Activated CD8-positive, alpha-beta memory T cell treated with anti-CD3 and anti-CD28 coated beads for 48 hours (primary cell): ENCODE results near the gene HGFAC.

Source experiments
- DNase-seq, 3 experiments: peaks; one replicate each; pipeline ENCODE4 v3.0.0-alpha.2; 2020; ENCODE audit warnings: low read depth in 2 of 3, low spot score in 2 of 3

Gene HGFAC

DNA sequence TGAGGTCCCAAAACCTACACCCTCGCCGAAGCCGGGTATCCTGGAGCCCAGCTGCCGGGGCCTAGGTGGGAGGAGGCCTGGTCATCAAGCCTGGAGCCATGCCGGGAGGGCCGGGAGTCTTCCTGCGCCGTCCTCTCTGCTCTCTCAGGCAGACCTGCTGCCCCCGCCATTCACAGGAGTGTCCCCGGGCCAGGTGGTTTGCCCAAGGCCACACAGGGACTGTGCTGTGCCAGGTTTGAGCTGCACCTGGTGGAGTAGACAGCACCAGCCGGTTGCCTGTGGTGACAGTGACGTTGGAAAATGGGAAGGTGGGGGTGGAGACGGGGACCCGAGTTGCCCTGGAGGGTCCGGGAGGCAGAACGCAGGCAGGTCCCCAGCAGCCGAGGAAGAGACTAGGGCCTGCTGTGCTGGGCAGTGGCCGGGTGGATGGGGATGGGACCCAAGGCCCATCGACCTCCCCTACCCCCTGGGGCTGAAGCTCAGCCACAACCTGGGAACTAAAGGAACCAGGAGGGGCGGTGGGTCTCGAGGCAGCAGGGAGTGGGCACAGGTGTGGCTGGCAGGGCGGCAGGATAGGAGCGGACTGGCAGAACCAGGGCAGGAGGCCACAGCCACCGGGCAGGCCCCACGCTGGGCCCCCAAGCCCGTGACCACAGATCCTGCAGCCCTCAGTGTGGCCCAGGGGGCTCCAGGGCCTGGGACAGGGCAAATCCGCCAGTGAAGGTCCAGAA is 30.8 kb downstream of the HGFAC start:
- DNase-seq: no peak

DNA sequence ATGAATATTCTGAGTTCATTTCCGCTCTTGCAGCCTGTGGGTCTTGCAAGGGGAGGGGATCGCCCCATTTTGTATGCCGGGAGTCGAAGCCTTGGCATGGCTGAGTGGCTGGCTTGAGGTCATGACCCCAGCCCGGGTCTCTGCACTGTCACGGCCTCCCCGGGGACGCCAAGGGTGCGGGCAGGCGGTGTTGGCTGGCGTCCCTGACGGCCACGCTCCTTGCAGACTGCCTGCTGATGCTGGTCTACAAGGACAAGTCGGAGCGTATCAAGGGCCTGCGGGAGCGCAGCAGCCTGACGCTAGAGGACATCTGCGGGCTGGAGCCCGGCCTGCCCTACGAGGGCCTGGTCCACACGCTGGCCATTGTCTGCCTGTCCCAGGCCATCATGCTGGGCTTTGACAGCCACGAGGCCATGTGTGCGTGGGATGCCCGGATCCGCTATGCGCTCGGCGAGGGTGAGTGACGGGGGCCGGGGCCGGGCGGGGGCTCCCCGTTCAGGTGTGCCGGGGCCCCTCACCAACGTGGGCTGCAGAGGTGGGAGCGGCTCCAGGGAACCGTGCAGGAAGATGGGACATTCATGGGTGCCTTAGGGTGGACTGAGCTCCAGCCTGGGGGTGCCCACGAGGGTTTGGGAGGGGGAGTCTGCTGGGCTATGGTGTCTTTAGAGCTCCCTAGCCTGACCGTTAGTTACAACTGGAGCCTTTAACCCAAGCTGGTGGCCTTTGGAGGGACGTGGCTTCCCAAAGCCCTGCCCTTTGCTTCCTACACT is 31.6 kb downstream of the HGFAC start:
- DNase-seq: no peak

DNA sequence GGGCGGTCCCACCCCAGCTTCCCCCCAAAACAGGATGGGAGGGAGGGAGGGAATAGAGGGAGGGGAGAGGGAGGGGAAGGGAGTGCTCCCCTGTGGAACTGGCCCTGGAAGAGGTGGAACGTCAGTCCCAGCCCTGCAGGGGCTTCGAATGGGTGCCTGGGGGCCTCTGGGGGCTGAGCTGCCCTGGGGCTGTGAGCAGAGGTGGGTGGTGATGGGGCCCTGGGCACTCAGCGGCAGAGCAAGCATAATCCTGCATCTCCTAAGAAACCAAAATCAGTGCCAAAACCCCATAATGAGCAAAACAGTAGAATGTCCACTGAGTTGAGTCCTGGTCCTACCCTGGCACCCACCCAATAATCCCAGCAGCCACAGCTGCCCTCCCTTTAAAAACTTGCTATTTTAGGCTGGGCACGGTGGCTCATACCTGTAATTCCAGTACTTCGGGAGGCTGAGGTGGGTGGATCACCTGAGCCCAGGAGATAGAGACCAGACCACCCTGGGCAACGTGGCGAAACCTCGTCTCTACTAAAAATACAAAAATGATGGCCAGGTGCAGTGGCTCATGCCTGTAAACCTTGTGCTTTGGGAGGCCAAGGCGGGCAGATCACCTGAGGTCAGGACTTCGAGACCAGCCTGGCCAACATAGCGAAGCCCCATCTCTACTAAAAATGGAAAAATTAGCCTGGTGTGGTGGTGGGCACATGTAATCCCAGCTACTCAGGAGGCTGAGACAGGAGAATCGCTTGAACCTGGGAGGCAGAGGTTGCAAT is 32.4 kb downstream of the HGFAC start:
- no peak for DNase-seq

DNA sequence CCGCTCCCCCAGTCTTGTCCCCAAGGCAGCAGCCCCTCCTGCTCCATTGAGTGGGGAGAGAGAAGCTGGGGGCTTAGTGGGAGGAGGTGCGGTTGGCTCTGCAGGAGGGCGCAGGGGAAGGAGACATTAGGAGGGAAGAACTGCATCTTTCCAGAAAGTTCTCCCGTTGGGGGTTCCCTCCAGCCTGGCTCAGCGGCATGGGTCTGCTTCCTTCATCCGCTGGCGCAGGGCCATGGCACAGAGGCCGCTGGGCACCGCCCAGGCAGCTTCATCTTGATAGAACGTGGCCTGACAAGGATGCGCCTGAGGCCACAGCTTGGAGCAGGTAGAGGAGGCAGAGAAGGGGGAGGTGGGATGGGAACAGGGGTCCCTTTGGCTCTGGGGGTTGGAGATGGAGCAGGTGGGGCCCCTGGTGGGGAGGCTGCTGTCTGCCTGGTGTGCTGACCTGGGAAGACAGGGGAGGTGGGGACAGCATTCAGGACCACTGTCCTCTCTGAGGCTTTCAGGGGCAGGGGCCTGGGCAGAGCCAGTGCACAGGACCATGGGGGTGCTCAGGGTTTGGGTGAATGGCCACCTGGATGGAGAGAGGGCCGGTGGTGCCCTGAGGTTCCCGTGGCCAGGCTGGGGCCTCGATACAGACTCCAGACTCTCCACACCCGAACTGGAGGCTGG is 33.4 kb downstream of the HGFAC start:
- DNase-seq: no peak

DNA sequence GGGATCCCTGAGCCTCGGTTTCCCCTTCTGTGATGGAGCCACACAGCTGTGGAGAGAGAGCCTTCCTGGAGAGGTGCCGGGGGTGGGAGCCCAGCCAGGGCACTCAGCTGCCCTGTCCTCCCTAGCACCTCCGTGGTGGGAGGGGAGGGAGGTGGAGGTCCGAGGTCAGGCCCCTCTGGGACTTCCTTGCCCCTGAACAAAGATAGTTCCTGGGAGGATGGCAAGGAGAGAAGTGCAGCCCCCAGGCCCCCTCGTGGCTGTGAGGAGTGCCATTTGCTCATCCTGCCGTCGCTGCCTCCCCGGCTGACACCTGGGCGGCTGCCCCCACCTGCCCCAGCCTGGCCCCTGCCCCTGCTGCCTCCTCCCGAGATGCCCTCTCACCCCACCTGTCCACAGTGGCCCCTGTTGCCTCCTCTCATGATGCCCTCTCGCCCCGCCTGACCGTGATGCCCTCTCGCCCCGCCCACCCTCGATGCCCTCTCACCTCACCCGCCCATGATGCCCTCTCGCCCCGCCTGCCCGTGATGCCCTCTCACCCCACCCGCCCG is 34.0 kb downstream of the HGFAC start:
- no peak for DNase-seq

DNA sequence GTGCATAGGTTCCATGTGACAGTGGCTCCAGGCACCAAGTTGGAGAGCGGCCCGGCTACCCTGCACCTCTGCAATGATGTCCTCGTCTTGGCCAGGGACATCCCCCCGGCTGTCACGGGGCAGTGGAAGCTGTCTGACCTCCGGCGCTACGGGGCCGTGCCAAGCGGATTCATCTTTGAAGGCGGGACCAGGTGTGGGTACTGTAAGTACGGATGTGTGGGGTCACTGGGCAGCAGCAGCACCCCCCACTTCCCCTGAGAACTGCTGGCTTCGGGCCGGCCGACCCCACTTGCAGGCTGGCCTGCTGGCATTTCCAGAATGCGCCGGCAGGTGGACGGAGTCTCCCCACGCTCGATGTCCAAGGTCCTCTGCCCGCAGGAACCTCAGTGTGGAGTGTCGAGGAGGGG is 34.6 kb downstream of the HGFAC start:
- DNase-seq: no peak

DNA sequence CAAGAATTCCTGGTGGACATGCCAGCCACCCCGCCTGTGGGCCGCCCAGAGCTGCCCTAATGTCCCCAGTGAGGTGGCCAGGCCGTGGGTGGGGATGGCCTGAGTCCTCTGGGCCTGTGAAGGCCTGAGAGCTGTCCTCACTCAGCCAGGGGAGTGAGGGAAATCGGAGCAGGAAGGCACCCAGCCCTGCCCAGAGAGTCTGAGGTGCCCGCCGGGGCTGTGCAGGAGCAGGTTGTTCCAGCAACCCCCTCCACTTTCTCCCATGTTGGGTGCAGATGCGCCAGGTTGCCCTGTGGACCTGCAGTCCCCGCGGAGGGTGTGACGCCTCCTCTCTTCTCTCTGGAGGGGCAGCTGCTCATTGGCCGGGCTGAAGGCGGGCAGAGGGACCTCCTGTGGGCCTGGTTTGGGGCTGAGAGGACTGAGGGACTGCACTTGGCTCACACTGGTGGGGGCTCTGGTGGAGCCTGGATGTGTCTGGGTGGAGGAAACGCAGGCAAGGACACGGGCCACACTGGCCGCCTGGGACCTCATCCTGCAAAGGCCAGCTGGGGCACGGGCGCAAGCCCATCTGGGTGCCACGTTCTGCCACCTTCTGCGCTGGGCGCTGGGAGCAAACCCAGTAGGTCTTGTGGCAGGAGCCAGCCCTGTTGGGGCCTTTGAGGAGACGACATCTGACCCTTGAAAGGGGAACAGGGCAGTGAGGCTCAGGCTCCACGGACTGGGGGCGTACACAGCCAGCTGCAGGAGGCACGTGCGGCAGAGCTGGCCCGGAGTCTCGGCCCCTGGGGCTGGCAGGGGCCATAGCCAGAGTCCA is 35.4 kb downstream of the HGFAC start:
- DNase-seq: no peak

DNA sequence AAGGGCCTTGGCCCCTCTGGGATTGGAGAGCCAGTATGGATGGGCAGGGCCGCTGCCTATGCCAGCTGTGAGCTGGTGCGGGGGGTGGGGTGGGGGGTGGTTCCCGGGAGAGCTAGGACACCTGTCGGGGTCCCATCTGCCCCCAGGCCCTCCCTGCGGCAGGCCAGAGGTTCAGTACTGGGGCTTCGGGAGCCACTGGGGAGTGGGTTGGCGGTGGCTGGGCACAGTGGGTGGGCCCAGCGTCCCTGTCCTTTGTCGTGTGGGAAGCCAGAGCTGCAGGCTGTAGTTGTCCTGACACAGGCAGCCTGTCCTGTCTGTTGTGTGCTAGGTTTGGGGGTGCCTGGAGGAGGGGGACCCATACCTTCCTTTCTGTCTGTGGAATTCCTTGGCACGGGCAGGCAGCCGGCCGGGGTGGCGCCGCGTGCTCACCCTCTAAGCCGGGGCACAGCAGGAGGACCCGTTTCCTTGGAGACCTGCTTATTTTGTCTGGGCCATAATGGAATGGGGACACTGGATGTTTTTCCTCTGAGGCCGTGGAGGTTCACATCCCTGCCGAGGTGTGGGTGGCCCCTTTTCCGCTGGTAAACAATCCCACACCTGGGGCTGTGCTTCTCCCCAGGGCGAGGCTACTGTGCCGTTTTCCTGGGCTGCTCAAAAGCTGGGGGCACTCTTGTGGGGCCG is 36.1 kb downstream of the HGFAC start:
- no peak for DNase-seq

DNA sequence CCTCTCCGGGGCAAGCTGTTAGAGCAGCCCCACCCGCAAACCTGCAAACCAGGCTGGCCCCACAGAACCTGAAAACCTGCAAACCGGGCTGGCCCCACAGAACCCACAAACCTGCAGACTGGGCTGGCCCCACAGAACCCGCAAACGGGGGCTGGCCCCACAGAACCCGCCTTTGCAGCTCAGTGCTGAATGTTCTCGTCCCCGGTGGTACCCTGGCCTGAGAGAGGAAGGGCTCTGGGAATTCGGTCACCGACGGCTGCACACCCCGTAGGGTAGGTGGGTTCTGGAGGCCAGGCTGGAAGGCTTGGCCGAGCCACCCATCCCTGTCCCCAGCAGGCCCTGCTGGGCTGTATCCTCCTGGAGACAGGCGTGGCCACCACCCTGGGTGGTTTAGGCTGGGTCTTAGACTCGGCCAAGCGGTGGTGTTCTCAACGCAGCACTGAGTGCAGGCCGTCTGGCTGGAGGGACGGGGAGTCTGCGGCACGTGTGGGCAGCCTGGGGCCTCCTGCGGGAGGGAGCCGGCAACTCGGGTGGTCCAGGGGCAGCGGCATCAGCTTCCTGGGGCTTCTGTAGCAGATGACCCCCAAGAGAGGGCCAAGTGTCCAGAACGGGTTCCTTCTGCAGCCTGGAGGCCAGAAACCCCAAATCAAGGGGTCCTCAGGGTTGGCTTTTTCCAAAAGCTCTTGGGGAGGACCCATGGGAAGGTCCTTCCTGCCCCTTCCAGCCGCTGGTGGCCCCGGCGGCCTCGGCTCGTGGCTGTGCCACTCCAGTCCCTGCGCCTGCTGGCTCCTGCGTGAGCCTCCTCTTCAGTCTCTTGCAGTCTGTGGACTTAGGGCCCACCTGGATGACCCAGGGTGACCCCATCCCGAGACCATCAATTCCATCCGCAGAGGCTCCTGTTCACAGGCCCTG is 36.9 kb downstream of the HGFAC start:
- no peak for DNase-seq

DNA sequence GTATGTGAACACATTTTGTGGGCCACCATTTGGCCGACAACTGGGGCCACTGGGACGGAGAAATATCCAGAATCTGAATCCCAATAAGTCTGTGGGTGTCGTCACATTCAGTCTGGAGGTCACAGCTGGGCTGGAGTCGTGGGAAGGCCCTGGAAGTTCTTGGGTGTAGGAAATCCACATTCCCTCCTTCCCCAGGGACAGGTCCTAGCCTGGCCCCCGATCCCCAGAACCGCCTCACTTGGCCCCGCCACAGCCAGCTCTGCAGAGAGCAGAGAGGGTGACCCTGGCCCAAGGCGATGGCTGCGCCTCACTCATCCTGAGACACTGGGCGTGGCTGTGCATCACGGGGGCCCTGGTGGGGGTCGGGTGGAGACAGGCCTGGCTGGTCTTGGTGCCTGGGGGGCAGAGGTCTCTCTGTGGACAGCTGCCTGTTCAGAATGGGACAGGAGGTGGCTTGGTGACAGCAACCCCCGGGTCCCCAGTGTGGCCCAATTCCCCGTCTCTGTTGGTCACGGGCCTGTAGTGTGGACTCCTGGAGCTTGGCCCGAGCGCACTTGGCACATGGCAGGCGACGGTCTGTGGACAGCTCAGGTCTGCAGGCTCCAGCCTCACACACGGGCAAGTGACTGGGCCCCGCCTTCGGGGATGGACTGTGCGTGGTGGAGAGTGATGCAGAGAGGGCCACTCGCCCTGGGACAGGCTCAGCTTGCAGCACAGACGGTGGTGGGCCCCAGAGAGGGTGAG is 37.8 kb downstream of the HGFAC start:
- no peak for DNase-seq

DNA sequence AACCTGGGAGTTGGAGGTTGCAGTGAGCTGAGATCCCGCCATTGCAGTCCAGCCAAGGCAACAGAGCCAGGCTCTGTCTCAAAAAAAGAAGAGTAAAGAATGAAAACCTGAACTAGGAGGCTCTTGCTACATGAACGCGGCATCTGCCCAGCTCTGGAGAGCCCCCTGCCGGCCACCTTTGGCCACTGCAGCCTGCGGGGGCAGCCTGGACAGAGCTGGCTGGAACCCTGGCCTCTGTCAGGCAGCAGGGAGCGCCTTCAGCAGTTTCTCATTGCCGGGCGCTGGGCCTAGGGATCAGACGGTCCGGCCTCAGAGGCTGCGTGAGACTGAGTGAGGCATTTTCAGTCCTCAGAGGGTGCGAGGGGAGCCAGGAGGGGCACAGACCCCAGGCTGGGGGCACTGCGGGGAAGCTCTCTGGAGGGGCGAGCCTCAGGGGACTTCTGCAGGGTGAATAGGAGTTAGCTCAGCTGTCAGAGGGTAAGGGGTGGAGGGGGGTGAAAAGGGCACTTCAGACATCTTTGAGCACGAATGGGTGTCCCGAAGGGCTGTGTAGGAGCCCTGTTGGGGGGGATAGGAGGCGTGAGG is 38.9 kb downstream of the HGFAC start:
- peak; percentile 53 to 80 (median 67) for DNase-seq

DNA sequence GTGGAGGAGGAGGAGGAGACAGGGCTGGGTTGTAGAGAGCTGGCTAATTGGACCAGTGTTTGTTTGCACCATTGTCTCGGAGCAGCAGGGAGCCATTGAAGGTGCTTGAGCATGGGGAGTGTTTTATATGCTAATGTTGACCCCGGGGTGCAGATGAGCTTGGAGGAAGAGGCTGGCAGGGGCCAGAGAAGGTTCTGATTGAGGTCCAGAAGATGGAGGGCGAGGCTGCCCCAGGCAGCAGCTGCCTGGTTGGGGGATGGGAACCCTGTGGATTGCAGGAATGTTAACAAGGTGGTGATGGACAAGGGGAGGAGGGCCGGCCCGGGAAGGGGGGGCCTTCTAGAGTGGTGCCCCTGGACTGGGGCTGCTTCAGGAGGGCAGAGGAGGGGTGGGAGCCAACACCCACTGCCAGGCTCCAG is 39.4 kb downstream of the HGFAC start:
- DNase-seq: no peak

DNA sequence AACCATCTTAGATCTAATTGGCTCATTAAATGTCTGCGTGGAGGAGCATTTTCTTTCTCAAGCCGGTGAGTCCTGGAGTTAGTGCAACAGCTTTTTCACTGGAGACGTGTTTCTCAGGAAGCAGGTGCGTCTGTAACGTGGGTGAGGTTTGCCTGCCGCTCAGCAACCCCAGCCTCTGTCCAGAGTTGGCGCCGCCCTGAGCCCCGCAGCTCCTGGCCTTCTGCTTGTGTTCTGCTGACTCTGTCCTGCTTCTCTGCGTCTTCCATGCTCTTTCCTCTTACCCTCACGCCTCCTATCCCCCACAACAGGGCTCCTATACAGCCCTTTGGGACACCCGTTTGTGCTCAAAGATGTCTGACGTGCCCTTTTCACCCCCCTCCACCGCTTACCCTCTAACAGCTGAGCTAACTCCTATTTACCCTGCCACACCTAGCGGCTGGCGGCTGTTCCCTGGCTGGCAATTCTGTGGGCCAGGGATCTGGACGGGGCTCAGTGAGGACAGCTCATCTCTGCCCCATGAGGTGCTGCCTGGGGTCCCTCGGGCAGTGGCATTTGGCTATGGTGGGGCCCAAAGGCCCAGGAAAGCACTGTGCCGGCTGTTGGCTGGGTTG is 40.1 kb downstream of the HGFAC start:
- no peak for DNase-seq

DNA sequence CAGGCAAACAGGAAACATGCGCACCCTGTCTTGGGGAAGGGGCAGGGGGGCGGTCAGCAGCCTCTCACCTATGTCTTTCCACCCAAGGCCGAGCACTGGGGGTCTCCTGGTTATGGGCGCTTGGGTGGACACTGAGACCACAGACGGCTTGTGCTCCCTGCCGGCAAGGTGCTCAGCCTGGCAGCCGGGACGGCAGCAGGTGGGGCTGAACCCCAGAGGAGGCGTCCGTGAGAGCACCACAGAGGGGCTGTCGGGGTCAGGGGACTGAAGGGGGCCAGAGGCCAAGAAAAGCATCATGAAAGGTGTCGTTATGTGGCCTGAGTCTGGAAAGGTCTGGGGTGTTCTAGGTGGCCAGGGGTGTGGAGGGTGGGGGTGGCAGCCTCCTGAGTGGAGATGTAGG is 40.9 kb downstream of the HGFAC start:
- DNase-seq: no peak

DNA sequence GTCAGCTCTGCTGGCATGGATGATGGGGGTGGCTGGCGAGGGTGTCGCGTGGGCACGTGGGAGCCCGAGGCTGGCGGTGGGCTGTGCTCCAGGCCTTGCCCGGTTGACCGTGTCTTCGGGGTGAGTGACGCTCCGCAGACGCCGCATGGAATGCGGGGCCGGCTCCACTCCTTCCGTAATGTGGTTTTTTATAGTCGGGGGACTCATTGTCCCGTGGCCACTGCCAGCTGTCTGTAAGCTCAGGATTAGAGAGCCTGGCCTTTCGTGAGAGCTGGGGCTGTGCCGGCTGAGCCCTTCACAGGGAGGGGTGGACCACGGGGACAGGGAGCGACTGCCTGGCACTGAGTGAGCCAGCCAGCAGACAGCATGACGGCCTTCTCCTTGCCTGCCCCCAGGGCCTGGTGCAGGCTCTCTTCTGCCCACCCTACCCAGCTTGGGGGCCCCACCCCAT is 41.7 kb downstream of the HGFAC start:
- DNase-seq: no peak

DNA sequence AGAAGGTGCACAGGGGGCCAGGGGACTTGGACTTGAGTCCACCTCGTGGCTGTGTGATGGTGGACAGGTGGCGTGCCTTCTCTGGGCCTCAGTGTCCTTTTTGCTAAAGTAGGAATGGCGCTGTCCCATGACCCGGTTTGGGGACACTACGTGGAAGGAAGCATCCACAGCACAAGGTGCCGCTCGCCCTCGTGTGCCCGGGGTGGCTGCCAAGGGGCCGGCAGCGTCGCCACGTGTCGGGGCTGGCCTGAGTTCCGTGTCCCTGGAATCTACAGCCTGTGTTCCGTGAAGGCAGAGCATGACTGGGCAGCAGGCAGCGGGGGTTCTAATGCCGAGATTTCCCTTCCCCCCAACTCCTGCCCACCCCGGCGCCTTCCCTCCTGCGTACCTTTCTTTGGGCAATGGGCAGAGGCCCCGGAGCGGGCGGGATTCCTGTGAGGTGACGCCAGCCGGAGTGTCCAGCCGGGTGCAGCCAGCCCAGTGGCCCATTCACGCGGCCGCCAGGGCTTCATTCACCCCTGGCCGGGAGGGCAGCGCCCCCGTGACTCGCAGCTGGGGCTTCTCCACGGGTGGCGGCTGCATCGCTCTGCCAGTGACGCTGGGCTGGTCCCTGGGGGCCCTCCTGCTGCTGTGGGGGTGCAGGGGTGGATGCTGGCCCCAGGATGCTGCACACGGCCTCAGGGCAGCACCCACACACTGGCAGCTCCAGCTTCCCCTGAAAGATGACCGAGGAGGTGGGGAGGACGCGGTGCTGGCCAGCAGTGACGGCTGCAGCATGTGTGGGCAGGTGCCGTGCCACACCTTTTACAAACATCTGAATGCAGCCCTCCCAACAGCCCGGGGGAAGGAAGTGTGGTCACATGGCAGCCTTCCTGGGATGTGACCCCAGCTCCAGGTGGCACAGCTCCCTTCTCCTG is 42.5 kb downstream of the HGFAC start:
- DNase-seq: no peak
